Measurements from ENCODE around the gene H2BK1. TPM values are rescaled to one million over a fixed set of nuclear protein-coding genes. Genes with fewer than 3 reads are reported as not detected.

H2BK1 gene
- total RNA-seq, 1 donor from 2014 or later: not detected

DNA sequence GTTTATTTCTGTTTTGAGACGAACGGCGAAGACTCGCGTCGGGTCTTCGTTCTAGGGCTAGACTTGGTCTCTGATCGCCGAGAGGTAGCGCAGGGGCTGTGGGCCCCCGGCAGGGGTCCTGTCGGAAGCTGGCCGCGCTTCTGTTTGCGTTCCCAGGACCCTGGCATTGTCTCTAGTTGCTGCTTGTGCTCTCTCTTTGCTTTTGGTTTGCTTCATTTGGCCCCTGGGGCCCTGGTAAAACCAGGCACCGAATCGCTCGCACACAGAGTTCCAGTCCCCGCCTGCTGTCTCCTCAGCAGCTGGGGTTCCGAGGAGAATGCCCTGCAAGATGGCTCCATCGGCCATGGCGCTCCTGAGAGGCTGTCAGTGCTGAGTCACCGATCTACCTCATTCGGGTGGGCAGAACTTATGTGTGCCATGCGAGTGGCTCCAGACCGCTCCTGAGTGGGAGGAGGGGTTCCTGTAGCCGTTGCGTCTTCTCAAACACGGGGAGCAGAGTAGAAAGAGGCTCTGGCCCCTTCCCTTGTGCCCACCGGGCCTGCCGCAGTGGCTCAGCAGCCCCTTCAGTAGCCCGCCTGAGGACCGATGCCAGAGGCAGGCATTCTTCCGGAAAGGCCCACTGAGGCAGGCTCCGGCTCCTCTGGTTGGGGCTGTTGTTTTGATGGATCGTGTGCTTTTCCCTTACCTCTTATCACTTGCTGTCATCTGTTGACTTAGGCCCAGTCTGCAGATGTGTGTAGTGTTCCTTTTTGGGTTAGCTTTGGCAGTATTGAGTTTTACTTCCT lies 22.8 kb upstream of the H2BK1 start:
- peak; percentile 89 for DNase-seq (ENCODE audit: low read depth)

DNA sequence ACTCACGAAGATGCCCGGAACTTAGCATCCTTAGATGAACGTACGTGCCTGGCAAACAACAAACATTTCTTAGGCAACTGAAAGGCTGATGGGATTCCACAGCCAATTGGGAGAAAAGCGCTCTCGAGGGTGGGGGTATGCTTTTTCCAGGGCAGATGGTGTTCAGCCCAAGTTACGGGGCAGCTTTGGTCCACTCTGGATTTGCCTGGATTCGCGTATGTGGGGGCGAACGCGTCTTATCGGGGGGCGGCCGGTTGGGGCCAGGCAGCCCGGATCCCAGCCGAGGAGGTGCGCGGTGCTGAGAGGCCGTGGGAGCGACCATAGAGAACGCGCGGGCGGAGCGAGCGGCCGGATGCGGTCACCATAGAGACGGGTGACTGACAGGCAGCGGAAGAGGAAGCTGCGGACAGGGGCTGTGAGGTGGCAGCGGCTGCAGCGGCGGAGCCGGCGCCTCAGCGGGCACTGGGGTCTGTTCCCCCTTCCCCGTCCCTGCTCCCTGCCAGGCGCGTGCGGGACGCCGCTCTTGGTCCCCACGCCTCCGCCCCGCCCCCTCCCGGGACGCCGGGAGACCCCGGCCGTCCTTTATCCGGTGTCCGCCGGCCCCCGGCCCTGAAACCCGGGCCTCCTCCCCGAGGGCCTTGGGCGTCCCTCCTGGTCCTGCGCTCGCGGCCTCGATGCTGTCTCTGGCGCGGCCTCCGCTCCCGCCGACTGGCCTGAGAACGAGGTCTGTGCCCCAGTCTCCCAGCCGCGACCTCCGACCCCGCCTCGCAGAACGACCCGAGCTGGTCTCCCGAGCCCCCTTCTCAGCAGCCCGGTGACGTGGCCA lies 22.0 kb upstream of the H2BK1 start, which contains the start of gene CHPF2:
Gene CHPF2 (plus strand): TSS at position 393 of the 826 bp plus-strand sequence. CDS start 1,529 bp downstream, outside the sequence.
- DNase-seq (ENCODE audit: low read depth): peak; percentile 93

DNA sequence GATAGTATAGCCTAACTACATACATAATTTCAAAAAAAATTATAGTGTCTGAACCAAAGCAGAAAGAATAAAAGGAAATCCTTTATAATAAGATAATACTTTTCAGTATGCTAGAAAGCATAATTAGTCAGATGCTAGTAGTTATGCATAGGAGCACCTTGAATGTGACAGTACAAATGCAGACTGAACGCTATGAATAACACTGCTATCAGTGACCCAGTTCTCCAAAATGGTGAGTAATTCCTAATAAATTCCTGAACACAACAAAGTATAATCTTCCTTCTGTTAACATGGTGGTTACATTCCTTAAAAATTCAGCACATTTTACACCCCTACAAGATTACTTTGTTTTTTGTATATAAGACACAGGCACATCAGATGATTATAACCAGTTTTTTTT lies 20.8 kb upstream of the H2BK1 start:
- DNase-seq (ENCODE audit: low read depth): no peak

DNA sequence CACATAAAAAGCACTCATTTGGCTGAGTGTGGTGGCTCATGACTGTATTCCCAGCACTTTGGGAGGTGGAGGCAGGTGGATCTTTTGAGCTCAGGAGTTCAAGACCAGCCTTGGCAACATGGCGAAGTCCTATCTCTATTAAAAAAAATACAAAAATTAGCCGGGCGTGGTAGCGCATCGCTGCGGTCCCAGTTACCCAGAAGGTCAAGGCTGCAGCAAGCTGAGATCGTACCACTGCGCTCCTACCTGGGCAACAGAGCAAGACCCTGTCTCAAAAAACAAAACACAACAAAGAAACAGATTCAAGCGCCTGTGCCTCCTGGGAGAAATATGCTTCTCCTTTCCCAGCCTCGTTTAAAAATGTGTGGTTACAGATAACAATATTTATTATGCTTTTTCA lies 19.0 kb upstream of the H2BK1 start:
- DNase-seq (ENCODE audit: low read depth): no peak

DNA sequence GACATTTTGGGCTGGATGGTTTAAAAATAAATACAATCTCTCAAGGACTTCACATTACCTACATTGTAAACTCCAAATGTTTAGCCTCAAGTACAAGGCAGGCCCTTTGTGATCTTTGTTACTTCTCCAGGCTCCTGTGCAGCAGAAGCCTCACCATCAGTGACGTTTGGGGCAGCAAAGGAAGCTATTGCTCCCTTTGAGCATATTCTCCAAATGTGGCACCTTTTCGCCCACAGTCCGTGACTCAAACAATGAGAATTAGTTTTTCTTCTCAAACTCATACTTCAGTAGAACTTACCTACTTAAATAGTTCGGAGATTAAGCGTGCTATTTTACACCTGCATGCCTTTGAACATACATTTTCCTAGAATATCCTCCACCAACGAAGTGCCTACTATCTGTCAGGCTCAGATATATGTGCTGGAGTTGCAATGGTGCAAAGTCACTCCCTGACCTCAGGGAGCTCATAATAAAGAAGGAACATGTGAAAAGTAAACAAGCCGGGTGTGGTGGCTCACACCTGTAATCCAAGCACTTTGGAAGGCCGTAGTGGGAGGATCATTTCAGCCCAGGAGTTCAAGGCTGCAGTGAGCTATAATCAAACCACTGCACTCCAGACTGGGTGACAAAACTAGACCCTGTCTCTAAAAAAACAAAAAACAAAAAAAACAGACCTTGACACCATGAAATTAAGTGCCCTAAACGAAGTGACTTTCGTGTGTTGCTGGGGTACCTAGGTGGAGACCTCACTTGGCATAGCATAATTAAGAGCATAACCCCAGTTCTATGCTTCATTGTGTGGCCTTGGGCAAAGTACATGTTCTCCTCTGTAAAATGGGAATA lies 18.0 kb upstream of the H2BK1 start:
- DNase-seq (ENCODE audit: low read depth): no peak

DNA sequence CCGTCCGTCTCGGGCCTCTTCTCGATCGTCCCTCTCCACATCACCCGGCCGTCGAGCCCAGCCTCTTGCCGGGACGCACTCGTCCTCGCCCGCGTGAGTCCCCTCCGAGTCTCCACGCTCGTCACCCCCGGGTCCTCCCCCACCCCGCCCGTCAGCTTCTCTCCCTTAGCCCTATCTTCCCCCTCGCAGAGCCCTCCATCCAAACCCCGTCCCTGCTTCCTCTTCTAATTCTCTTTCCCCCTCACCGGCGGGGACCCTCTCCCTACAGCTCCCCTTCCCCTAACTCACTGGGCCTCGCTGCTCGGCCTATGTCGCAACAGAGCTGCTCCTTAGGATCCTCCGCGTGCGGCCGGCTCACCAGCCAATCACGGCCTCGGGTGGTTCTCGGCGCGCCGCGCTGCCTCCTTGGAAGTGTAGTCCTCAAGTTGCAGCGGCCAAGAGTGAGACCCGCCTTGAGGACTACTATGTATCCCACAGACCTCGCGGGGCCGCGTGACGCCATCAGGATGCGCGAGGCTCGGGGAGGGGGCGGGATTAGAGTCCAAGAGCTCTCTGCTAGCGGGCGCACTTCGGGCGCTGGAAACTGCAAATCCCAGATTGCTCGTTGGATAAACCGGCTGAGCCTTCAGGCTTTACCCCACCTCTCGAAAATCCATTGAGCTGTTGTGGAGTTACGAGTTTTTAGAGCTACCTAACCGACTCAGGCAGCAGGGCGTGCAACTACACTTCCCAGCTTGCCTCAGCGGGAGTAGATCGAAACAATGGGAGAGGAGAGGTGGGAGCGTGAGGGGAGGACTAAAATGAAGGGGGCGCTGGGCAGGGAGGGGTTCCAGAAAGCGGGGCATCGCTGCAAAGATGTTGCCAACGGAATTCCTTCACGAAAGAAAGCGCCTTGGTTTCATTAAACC lies 16.8 kb upstream of the H2BK1 start, which contains the start of gene ABCF2:
Gene ABCF2 (minus strand): TSS at position 331 of the 908 bp plus-strand sequence. CDS start 747 bp downstream, outside the sequence.
- peak; percentile 100 for DNase-seq (ENCODE audit: low read depth)

DNA sequence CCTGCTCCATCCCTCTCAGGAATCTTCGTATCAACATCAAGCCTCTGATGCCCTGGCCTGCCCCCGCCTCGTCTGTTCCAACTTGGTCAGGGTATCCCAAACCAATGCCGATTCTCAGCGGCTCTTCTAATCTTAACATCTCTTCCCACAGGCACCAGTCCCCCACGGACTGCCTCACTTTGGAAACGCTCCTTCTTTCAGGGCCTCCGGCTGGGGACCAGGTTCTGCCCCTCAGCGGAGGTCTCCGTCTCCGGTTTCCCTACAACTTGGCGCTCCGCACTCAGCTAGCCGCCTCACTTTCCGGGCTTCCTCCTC lies 16.2 kb upstream of the H2BK1 start:
- DNase-seq (ENCODE audit: low read depth): no peak

DNA sequence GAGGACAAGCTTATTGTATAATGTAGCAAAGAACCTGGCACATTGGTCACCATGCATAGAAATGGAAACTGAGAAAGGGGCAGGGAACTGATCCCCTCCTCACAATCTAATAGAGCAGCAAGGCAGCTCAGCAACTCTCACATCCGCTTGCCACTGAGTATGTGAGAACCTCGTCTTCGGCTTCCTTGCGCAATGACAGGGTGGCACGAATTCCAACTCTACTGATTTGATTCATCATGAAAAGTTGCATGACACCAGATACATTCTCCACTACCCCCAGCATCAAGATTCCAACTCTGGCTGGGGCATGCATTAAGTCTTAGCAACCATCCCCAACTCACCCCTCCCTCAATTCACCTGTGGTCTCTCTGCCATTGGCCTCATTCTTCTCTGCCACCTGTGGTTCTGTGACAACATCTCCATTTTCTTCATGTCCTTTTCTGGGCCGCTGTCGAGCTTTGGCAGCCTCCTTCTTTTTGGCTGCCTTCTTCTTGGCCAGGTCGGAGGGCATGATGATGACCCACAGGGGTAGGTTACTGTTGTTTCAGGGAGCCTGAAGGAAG lies 15.7 kb upstream of the H2BK1 start:
- DNase-seq (ENCODE audit: low read depth): no peak

DNA sequence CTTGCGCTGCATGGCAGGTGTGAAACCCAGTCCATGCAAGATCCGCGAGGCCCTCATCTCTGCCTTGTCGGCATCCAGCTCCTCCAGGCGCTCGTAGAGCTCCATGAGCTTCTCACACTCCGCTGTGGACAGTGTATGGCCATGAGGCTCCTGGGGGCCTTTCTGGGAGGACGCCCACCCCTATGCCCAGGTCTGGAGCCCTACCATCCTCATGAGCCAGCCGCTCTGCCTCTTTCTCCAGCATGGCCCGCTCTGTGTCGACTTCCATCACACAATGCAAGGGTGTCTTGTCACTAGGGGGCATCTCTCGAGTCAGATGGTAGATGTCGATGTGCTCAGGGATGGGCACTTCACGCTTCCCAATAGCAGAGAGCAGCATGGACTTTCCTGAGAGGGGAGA lies 13.4 kb upstream of the H2BK1 start:
- DNase-seq (ENCODE audit: low read depth): no peak

DNA sequence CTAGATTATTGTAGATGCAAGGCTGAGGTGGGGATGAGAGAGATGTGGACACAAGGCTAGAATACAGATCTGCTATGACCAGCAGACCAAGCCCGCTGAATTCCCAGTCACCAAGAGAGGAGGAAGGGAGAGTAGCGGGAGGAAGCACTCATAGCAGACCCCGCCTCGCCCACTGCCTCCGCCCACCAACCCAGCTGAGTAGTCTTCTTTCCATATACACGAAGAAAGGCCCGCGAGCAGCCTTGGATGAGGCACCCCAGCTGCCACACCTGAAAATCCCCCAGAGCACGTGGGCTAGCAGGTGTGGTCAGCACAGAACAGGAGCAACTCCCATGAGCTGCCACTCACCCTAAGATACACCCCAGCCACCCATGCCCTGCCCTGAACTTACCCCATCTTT lies 7.9 kb upstream of the H2BK1 start:
- no peak for DNase-seq (ENCODE audit: low read depth)

DNA sequence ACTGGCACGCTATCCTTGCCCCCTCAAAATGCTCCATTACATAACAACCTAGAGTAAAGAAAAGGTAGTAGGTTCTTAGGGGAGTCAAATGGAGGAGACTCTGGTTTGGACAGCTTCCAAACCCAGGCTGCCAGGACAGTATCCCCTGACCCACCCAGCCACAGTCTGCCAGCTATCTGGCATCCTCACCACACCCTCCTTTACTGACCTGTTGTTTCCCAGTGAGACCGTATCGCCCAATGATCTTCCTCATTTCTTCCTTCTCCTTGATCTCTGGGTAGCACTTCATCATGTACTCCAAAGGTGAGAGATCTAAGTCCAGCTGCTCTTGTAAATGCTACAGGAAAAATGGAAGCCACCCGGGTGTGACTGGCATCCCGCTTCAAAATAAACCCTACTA lies 5.1 kb upstream of the H2BK1 start:
- no peak for DNase-seq (ENCODE audit: low read depth)

DNA sequence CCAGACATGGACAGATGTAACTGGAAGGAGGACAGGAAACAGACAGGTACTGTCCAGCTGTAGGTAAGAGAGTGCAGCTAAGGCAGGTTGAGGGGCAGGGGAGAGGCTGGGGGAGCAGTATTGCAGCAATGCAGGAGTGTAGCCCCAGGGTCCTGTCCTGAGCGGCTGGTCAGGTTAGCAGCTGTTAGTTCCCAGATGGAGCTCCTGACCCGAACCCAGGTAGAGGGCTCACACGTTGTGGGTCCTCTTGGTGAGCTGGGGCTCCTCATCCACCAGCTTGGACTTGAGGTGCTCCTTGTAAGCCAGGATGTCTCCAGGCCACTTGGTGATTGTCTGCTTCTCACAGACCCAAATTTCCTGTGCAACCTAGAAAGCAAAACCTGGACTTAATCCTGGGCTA lies 3.5 kb upstream of the H2BK1 start:
- no peak for DNase-seq (ENCODE audit: low read depth)

DNA sequence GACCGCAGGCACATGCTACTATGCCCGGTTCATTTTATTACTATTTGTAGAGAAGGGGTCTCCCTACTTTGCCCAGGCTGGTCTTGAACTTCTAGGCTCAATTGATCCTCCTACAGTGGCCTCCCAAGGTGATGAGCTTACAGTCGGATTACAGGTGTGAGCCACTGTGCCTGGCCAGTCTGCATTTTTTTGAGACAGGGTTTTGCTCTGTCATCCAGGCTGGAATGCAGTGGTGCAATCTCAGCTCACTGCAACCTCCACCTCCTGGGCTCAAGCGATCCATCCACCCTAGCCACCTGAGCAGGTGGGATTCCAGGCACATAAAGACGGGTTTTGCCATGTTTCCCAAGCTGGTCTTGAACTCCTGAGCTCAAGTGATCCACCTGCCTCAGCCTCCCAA lies 2.3 kb upstream of the H2BK1 start:
- no peak for DNase-seq (ENCODE audit: low read depth)

DNA sequence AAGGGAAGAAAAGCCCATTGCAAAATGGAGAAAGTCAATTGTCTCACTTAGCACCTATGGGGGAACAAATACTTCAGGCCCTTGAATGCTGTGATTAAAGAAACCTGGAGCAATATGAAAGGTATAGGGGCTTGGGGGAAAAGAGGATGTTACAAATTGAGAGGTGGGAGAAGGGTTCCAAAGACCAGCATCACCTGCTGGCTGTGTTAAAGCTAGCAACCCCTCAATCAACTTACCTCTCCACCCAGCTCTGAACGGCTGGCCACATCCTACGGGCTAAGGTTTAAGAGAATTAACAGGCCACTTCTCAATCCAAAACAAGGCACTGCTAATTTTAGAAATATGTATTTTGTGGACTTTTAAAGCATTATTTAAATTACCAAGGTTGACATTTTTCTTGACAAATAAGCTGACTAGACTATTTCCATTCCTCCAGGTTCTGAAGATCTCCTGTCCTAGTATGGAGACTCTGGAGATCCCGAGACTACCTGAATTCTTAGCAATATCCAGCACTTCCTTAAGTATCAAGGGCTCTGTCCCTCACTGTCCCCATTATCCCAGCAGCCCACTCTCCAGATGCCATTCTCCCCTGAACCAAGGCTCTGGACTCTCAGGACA lies 976 bp upstream of the H2BK1 start:
- DNase-seq (ENCODE audit: low read depth): no peak

DNA sequence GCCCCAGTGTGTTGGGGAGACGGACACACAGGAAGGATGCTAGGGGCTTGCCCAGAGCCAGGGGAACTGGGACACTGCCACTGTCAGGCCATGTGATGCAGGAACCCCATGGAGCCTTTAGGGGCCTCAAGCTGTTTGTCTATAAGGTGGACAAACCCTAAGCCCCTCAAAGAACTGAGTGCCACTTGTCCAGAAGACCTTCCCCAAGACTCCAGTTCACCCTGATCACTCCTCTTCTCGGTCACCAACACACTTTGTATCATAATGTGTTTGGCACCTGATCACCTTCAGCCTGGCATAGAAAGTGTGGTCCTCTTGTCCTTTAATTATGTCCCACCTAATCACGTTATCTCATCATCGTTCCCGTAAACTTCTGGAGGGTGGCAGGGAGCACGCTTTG lies 700 bp downstream of the H2BK1 start:
- no peak for DNase-seq (ENCODE audit: low read depth)

DNA sequence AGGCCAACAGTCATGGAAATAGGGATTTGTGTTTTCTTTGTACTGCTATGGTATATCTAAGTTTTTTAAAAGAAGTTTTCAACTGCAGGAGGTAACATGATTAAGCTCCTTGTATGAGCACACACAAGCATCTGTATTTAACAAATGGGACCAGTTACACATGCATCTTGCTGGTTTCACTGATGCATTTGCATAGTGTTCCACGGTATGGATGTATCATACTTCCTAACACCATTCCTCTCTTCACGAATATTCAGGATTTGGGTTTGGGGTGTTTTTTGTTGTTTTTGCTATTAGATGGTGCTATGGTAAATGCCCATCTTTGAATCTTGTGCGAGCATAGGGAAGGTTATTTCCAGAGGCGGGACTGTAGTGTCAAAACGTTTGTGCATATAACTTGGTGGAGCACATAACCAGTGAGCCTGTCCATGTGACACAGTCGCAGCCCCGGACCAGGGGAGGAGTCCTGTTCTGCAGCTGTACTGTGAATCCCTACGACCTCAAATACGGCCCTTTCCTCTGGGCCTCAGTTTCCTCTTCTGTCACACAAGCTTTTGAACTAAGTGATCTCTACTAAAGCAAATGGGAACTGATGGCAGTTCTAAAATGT lies 1.9 kb downstream of the H2BK1 start:
- DNase-seq (ENCODE audit: low read depth): no peak

DNA sequence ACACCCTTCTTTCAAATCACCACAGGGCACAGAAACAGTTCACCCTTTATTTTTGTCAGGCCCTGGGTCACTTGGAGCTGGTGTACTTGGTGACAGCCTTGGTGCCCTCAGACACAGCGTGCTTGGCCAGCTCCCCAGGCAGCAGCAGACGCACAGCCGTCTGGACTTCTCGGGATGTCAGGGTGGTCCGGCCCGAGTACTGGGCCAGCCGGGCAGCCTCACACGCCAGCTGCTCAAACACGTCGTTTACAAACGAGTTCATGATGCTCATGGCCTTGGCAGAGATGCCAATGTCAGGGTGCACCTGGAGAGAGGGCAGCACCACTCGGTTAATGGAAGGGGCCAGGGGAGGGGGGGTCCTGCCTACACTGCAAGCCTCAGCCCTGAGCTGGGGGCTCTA lies 2.5 kb downstream of the H2BK1 start:
- DNase-seq (ENCODE audit: low read depth): no peak

DNA sequence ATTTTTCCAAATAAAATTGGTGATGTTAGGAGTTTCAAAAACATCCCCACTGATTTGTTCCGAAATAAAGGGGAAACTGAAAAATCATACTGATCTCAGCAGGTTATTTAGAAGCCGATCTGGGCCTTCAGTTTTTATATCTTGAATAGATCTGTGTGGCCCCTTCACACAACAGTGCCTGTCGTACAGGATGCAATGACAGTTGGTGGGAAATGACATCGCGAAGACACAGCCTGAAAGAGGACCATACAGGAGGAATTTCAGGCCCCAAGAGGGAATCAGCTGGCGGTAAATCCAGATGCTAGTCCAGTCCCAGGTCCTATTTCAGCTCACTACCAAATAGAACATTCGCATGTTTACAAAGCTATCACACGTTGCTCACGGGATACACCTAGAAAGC lies 3.0 kb downstream of the H2BK1 start:
- DNase-seq (ENCODE audit: low read depth): no peak

DNA sequence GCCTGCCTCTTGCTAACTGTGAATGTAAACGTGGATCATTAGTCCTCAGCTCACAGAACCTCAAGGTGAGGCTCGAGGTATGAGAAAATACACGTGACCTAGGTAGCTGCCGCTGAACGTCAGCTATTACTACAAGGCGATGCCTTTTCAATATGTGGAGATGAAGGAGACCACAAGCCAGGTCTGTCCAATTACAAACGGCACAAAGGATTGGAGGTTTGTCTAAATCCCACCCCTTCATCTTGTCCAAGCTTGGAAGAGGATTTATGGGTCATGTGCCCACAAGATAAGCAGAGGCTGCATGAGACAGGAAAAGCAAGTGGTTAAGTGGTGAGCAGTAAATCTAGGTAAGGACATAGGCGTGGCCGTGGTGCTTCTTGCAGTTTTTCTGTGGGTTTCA lies 3.4 kb downstream of the H2BK1 start:
- DNase-seq (ENCODE audit: low read depth): no peak

Data from myocyte (in vitro differentiated cells).